Loucy (cell line): ENCODE measurements around the gene MYMK.

ENCODE experiments used
- H2AFZ ChIP-seq: fragments of 200-600 bp; sonication (generic); 2 replicates; pipeline ENCODE4 v1.6.0; 2016; ENCODE audit warnings: antibody characterized with exemption, mild to moderate bottlenecking, low read length, moderate library complexity
- H3F3A ChIP-seq: fragments of 200-600 bp; 2 replicates; pipeline ENCODE4 v1.6.0; 2016; ENCODE audit warnings: antibody characterized with exemption, low read depth, mild to moderate bottlenecking
- H3K27me3 ChIP-seq: fragments of 200-600 bp; sonication (generic); 2 replicates; pipeline ENCODE4 v1.6.1; 2014; ENCODE audit warnings: low read length, mild to moderate bottlenecking; ENCODE audit not compliant: insufficient read depth, poor library complexity, severe bottlenecking
- H3K36me3 ChIP-seq: fragments of 200-600 bp; sonication (generic); 2 replicates; pipeline ENCODE4 v1.6.1; 2016; ENCODE audit warnings: low read length; ENCODE audit not compliant: insufficient read depth
- H3K4me1 ChIP-seq: fragments of 200-600 bp; sonication (generic); 2 replicates; pipeline ENCODE4 v1.5.1; 2014; ENCODE audit warnings: low read length, mild to moderate bottlenecking; ENCODE audit not compliant: insufficient read depth, poor library complexity, severe bottlenecking
- H3K4me2 ChIP-seq: fragments of 200-600 bp; sonication (generic); 2 replicates; pipeline ENCODE4 v1.6.0; 2014; ENCODE audit warnings: antibody characterized with exemption, low read length, low read depth, mild to moderate bottlenecking; ENCODE audit not compliant: poor library complexity, severe bottlenecking
- H3K4me3 ChIP-seq: fragments of 200-600 bp; sonication (generic); 2 replicates; pipeline ENCODE4 v1.5.1; 2014; ENCODE audit warnings: low read length, mild to moderate bottlenecking, mixed read lengths; ENCODE audit not compliant: poor library complexity, severe bottlenecking
- H3K79me2 ChIP-seq: fragments of 200-600 bp; sonication (generic); 2 replicates; pipeline ENCODE4 v1.6.1; 2014; ENCODE audit warnings: low read length; ENCODE audit not compliant: insufficient read depth
- H3K9ac ChIP-seq: fragments of 200-600 bp; sonication (generic); 2 replicates; pipeline ENCODE4 v1.6.0; 2014; ENCODE audit warnings: mild to moderate bottlenecking, low read depth, low read length, moderate library complexity; ENCODE audit not compliant: poor library complexity, severe bottlenecking
- H3K9me2 ChIP-seq: fragments of 200-600 bp; sonication (generic); replicated peaks from 2 replicates; pipeline ENCODE4 v1.6.1; 2016; ENCODE audit warnings: low read depth, low read length, mixed read lengths
- H3K9me3 ChIP-seq: fragments of 200-600 bp; sonication (generic); 2 replicates; pipeline ENCODE4 v1.6.1; 2014; ENCODE audit warnings: mild to moderate bottlenecking, antibody characterized with exemption, low read length, low read depth; ENCODE audit not compliant: insufficient read depth
- H4K20me1 ChIP-seq: fragments of 200-600 bp; sonication (generic); 2 replicates; pipeline ENCODE4 v1.6.0; 2014; ENCODE audit warnings: antibody characterized with exemption, low read length, mild to moderate bottlenecking; ENCODE audit not compliant: insufficient read depth, poor library complexity, severe bottlenecking
- EZH2phosphoT487 ChIP-seq: fragments of 200-600 bp; IDR thresholded peaks from 2 replicates; pipeline ENCODE4 v1.6.1; 2018; ENCODE audit warnings: antibody characterized with exemption, mild to moderate bottlenecking, moderate library complexity, borderline replicate concordance
- TF ChIP-seq, protein P1 (sequence below): fragments of 200-600 bp; sonication (generic); conservative IDR thresholded peaks from 2 replicates; pipeline ENCODE4 v1.5.1; 2014; ENCODE audit warnings: mild to moderate bottlenecking, antibody characterized with exemption, low read length

The MYMK gene

DNA sequence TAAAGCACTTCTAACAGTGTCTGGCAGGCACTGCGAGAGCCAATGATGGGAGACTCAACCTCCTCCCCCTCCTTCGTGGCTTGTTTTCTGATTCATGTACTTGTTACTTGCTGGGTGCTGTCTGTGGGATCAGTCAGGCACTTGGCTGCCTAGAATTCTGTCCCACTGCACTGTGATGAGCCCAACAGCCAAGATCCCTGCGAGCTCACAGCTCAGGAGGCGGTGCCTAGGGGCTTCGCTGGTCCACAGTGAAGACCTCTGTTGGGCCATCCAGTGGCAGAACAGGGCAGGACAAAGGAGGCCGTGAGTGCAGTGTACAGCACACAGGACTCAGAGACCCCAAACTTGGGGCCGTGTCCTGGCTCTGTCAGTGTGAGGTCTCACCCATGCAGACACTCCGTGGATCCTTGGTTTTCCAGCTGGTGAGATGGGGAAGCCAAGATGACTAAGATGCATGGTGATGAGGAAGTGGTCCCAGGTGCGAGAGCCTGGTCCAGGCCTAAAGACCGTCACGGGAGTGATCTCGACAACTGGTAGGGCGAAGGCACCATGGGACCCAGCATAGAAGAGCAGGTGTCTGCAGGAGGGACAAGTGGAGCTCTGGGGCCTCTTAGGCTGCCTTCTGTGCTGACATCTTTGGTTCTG lies 19.5 kb downstream of the MYMK start:
- peaks cover 13% of the 10 kb centered on the region; the same call in 1 of the 2 replicates for H3K9me3 ChIP-seq
- no peak overlapping the region for H3K4me3 ChIP-seq
- 0 out of 2 replicates have a peak, but pooled peaks cover 5% of the 10 kb centered on the region for H3F3A ChIP-seq
- H3K9ac ChIP-seq: no peak overlapping the region
- H3K79me2 ChIP-seq: no peaks in the 10 kb centered on the region
- H3K9me2 ChIP-seq: no peaks in the 10 kb centered on the region
- TF ChIP-seq, protein P1, sequence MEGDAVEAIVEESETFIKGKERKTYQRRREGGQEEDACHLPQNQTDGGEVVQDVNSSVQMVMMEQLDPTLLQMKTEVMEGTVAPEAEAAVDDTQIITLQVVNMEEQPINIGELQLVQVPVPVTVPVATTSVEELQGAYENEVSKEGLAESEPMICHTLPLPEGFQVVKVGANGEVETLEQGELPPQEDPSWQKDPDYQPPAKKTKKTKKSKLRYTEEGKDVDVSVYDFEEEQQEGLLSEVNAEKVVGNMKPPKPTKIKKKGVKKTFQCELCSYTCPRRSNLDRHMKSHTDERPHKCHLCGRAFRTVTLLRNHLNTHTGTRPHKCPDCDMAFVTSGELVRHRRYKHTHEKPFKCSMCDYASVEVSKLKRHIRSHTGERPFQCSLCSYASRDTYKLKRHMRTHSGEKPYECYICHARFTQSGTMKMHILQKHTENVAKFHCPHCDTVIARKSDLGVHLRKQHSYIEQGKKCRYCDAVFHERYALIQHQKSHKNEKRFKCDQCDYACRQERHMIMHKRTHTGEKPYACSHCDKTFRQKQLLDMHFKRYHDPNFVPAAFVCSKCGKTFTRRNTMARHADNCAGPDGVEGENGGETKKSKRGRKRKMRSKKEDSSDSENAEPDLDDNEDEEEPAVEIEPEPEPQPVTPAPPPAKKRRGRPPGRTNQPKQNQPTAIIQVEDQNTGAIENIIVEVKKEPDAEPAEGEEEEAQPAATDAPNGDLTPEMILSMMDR: no peak
- TF ChIP-seq EZH2phosphoT487: no peak
- no peaks in the 10 kb centered on the region for H4K20me1 ChIP-seq
- H3K4me2 ChIP-seq: no peak overlapping the region
- H2AFZ ChIP-seq: no peak overlapping the region
- peaks cover 28% of the 10 kb centered on the region for H3K4me1 ChIP-seq
- H3K27me3 ChIP-seq: no peaks in the 10 kb centered on the region
- H3K36me3 ChIP-seq: no peaks in the 10 kb centered on the region

DNA sequence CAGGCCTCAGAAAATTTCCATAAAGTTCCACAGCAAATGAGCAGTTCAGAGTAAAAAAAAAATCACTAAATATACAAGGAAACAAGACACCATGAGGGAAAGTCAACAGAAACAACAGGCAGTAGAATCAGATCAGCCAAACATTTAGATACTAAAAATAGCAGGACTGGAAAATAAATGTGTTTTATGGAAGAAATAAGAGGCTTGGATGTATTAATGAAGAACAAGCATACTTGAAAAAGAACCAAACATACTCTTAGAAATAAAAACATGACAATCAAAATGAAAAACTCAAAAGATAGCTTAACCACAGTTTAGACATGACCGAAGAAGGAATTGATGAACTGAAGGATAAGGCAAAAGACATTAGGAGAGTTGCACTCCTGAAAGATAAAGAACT lies 22.6 kb downstream of the MYMK start:
- no peaks in the 10 kb centered on the region for H3F3A ChIP-seq
- peaks cover 13% of the 10 kb centered on the region; the same call in 1 of the 2 replicates for H3K9me3 ChIP-seq
- H2AFZ ChIP-seq: no peak overlapping the region
- no peaks in the 10 kb centered on the region for H3K9me2 ChIP-seq
- no peaks in the 10 kb centered on the region for H3K27me3 ChIP-seq
- H3K4me1 ChIP-seq: no peaks in the 10 kb centered on the region
- no peak overlapping the region for H3K9ac ChIP-seq
- no peaks in the 10 kb centered on the region for H4K20me1 ChIP-seq
- H3K36me3 ChIP-seq: no peaks in the 10 kb centered on the region
- H3K4me3 ChIP-seq: no peak overlapping the region
- H3K4me2 ChIP-seq: no peak overlapping the region
- TF ChIP-seq, protein P1: no peak
- no peak for TF ChIP-seq EZH2phosphoT487
- no peaks in the 10 kb centered on the region for H3K79me2 ChIP-seq

DNA sequence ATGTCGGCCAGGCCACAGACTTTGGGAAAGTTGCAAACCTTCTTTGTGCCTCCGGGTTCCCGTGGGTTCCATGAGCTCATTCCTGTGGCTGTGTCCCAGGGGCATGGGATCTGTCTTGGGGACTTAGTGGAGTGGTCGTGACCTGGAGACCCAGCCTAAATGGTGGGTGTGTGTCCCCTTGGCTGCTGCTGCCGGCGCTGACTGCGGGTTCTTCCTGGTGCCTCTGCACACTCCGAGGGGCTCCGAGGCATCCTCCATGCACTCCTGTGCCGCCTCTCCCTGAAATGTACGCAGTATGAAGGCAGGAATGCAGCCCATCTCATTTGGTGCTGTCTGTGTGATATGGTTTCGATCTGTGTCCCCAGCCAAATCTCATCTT lies 24.9 kb downstream of the MYMK start:
- Histone ChIP-seq H3K79me2 (no peaks in the 10 kb centered on the region), H3K9ac (no peak overlapping the region), H4K20me1 (no peaks in the 10 kb centered on the region), H3K9me2 (no peaks in the 10 kb centered on the region), H3K4me2 (no peak overlapping the region), H3K4me1 (no peaks in the 10 kb centered on the region), H3K4me3 (no peak overlapping the region), H3F3A (no peaks in the 10 kb centered on the region), H3K9me3 (peaks cover 13% of the 10 kb centered on the region; the same call in 1 of the 2 replicates), H3K27me3 (no peaks in the 10 kb centered on the region), H2AFZ (no peak overlapping the region), H3K36me3 (no peaks in the 10 kb centered on the region)
- TF ChIP-seq, protein P1: no peak
- TF ChIP-seq EZH2phosphoT487: no peak
